GM21619 (cell line): Measurements from ENCODE around the gene AURKA.
"Not testable (repeated sequence)": the region's sequence is repeated elsewhere in the genome, so short reads cannot be mapped to it uniquely, and the experiment has no call there.

Source experiments
- ATAC-seq: cut with Tn5 transposase; IDR thresholded peaks from one replicate; pipeline ENCODE4 v1.9.1; 2021; ENCODE audit not compliant: unreplicated experiment

Gene AURKA

DNA sequence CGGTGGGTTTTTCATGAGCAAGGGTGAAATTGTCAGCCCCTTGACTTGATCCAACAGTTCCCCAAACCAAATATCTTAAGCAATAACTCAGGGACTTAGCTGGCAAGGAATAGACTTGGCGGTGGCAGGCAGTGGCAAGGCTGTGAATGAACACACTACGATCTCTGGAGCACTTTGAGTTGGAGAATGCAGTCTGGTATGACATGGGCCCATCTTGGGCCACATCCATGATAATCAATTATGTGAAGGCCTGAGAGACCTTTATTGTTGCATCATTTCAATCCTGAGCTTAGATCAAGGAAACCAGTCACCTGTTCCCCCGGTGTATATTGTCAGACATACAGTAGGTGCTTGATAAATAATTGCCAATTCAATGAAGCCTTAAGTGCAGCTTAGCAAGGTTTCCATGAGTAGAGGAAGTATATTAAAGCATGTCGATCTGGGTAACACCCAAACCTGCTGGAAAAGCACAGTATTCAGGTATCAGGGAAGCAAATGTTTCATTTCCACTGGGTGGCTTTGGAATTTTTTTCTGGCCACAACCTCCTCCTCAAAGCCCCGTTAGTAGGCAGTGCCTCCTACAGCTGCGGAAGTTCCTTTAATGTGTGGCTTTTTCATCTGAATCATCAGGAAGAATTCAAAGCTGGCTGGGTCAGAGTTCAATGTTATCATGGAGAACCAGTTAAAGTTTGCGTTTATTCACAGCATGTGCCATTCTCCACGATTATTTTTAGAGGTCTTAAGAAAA lies 30.2 kb upstream of the AURKA start:
- ATAC-seq, result no peak

GRCh38 chr20:56420940-56421688 lies 29.1 kb upstream of the AURKA start:
- ATAC-seq, result no peak

DNA sequence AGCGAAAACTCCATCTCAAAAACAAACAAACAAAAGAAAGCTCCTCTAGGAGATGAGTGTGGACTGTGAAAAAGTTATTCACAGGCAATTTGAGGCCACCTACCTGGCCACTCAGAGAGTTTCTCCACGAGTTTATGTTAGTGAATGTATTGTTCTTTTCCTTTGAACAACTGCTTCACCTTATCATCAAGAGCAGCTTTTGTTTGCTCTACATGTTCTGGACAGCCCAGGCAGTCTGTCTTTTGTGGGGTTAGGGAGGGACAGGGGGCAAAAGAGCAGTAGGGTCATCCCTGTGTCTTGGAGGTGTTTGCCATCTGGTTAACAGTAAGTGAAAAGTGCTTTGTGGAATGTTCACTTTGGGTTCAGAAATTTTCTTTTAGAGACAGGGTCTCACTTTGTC lies 28.0 kb upstream of the AURKA start:
- ATAC-seq, result no peak

DNA sequence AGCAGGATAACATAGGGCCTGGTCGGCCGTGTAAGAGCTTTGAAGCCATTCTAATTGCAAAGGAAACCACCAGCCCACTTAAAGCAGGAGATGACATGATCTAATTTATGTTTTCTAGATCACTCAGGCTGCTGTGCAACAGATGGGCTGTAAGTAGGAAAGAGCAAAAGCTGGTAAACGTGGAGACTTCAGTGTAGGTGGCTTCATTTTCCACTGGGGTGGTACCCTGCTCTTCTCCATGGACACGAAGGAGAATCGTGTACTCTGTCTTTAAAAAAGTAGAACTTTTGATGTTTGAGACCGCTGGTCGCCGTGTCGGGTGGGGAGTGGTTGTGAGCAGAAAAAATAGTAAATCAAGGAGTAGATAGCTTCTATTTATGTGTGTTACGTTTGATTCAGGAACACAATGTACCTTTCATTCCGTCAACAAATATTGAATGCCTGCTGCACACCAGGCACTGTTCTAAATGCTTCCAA lies 26.4 kb upstream of the AURKA start:
- ATAC-seq, result no peak

GRCh38 chr20:56417911-56418310 lies 25.9 kb upstream of the AURKA start:
- no peak for ATAC-seq

DNA sequence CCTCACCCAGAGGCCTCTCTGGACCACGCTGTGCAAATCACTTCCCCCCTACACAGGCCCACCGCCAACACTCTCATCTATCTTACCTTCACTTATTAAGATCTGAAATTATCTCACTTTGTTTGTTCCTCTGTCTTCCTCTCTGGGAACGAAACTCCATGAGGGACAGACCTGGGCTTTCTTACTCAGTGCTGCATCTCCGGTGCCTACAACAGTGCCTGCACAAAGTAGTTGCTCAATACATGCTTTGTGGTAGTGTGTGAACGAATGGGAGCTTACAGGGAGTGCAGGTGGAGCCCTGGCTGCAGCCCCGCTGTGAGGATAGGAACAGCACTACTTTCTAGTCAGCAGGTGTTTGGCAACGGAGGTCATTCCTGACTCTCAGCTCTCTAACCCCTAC lies 25.4 kb upstream of the AURKA start:
- no peak for ATAC-seq

- ATAC-seq, result no peak
These were observed 23.1 kb upstream of the AURKA start for GRCh38 chr20:56414842-56415765.

DNA sequence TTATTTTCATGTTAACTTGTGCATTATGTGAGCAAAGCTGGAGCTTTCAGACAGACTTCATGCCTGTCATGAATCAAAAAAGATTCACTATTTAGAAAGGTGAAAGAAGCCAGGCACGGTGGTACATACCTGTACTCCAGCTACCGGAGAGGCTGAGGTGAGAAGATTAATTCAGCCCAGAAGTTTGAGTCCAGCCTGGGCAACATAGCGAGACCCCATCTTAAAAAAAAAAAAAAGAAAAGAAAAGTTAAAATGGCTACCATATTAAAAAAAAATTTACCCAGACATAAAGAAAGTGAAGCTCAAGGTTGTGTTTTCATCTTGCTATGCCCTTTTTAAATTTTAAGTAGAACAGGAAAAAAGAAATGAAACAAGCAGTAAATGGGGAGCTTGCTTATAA lies 20.9 kb upstream of the AURKA start:
- ATAC-seq, result no peak

DNA sequence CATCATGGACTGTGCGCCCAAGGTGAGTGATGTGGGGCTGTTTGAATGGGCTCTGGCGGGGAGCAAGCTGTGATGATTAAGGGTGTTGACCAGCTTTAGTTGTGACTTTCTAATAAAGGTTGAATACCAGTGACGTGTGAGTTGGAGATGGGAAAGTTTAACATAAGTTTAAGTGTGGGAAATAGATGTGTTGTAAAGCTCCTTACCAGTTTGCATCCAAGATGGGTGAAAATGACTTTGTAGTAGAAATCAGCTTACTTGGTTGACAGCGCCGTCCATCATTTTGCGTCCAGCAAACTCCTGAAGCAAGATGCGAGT lies 20.4 kb upstream of the AURKA start:
- ATAC-seq, result no peak

DNA sequence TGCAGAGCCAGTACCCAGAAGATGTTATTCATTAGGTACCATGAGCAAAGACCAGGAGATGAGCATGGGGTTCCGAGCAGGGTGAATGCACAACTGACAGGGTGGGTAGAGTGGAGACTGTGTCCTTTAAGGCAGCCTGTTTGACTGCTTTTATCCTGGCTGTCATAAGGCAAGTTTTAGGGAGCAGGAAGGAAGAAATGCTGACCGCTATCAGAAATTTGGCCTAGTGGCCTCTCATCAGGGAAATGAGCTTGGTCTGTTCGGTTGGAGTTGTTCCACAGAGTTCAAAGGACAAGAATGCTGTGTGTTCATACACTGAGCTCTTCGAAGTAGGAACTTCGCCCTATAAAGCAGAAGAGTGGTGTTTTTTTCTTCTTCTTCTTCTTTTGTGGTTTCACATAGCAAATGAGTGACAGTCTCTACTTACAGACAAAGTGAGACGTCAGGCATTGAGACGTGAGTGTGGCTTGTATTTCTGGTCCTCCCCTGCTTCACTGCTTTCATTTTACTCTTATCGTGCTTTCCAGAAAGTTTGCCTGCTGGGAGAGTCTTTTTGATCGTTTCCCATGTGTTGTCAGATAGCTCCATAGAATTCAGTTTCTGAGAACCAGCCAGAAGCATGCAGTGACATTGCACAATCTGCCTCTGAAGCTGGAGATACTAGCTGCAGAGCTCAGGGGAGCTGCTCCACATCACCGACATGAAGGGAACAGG lies 19.9 kb upstream of the AURKA start, which contains the start of gene CASS4:
TSS of gene CASS4 (plus strand) at position 502 of the 714 bp plus-strand sequence. CDS start at position 701, 199 bp downstream.
- peak; percentile 79 for ATAC-seq

GRCh38 chr20:56411287-56411686 lies 19.3 kb upstream of the AURKA start:
- not testable (repeated sequence) for ATAC-seq

DNA sequence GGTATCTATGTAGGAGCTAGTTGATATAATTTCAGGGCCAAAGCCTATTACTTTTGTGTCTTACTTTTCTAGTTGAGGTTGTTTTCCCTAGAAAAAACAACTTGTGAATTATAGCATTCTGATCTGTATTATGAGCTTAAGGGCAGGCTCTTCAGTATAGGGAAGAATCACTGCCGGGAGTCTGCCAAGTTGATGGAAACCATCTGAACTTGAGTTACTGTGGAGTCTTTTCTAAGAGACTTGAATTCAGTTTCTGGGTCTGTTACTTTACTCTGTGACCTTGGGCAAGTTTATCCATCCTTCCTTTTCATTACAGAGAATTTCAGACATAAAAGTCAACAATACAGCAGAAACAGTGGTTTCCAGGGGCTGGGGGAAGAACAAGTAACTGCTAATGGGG lies 17.9 kb upstream of the AURKA start:
- no peak for ATAC-seq

- ATAC-seq, result no peak
These were observed 17.5 kb upstream of the AURKA start for GRCh38 chr20:56409521-56409920.

DNA sequence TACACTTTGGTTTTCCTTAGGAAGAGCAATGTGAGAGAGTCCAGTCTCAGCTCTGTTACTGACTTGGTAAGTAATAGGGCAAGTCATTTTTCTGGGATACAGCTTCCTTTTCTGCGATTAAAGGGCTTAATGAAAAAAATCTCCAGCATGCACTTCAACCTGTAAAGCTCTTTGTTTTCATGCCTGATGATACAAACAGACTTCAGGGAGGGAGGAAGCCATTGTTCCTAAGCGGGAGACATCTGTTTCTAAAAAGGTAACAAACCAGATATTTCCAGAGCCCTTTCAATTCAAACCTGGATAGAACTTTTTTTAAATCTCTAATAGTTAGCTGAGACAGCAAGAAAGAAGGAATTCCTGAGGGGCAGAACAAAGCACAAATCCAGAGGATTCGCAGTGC lies 14.9 kb upstream of the AURKA start:
- no peak for ATAC-seq

- not testable (repeated sequence) for ATAC-seq
These were observed 13.3 kb upstream of the AURKA start for GRCh38 chr20:56405356-56405755.

- no peak for ATAC-seq
These were observed 11.4 kb upstream of the AURKA start for GRCh38 chr20:56403465-56403864.

DNA sequence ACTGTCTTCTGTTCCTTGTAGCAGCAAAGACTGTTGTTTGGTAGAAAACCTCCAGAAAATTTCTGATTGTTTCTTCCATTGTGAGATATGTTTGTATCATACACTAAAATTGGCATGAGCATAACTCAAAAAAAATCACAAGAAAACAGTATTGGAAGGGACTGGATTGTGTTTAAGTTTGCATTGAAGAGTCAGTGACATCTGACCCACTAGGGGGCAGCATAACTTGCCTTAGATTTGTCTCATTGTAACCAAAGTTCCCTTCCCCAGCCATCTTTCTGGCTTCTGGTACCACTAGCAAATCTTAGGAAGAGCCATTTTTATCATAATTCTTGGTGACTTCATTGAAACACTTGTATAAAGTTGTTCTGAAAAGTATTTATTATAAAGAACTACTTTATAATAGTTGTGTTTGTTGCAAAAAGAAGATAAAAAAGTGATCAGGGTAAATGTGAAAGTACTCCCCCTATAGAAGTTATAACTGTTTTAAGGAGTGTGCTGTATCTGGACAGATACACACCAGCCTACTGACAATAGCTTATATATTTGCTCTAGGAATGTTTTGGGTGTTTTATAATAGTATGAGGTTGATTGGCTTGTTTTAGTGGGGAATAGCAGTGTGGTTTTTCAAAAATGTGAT lies 8.1 kb upstream of the AURKA start:
- ATAC-seq, result peak; percentile 76

GRCh38 chr20:56395166-56395565 lies 3.2 kb upstream of the AURKA start:
- no peak for ATAC-seq

- no peak for ATAC-seq
These were observed 1.6 kb upstream of the AURKA start for GRCh38 chr20:56393653-56394052.

- no peak for ATAC-seq
These were observed 967 bp upstream of the AURKA start for GRCh38 chr20:56392881-56393482.
